HG03575 (cell line): ENCODE measurements around the gene FKBP14.

Source experiments
- ATAC-seq: cut with Tn5 transposase; IDR thresholded peaks from one replicate; pipeline ENCODE4 v1.9.1; 2021; ENCODE audit not compliant: unreplicated experiment, insufficient number of reproducible peaks, low FRiP score; ENCODE audit errors: extremely low read depth

The FKBP14 gene

GRCh38 chr7:30038196-30038980, 11.9 kb upstream of the FKBP14 start:
- no peak for ATAC-seq

GRCh38 chr7:30036220-30036619, 9.7 kb upstream of the FKBP14 start:
- no peak for ATAC-seq

GRCh38 chr7:30034501-30034900, 8.0 kb upstream of the FKBP14 start:
- ATAC-seq = no peak

- no peak for ATAC-seq
These were observed 6.0 kb upstream of the FKBP14 start for GRCh38 chr7:30032310-30033125.

- no peak for ATAC-seq
These were observed 3.2 kb upstream of the FKBP14 start for GRCh38 chr7:30029696-30030095.

- no peak for ATAC-seq
These were observed 2.5 kb upstream of the FKBP14 start for GRCh38 chr7:30028749-30029635.

GRCh38 chr7:30028216-30028748, 1.8 kb upstream of the FKBP14 start, which contains the start of gene PLEKHA8:
Gene PLEKHA8, plus strand, starts transcription at chr7:30028412. Its CDS starts 351 bp downstream, at chr7:30028763.
- ATAC-seq = no peak

GRCh38 chr7:30027740-30028215, 1.3 kb upstream of the FKBP14 start:
- no peak for ATAC-seq

- ATAC-seq = no peak
These were observed 559 bp upstream of the FKBP14 start for GRCh38 chr7:30027065-30027456.

GRCh38 chr7:30023524-30023923, 3.0 kb downstream of the FKBP14 start:
- no peak for ATAC-seq

GRCh38 chr7:30022991-30023390, 3.5 kb downstream of the FKBP14 start:
- ATAC-seq = no peak

GRCh38 chr7:30020535-30020934, 6.0 kb downstream of the FKBP14 start:
- no peak for ATAC-seq

GRCh38 chr7:30019960-30020359, 6.5 kb downstream of the FKBP14 start:
- ATAC-seq = no peak

- ATAC-seq = no peak
These were observed 7.1 kb downstream of the FKBP14 start for GRCh38 chr7:30019387-30019786.

- no peak for ATAC-seq
These were observed 8.1 kb downstream of the FKBP14 start for GRCh38 chr7:30018451-30018850.

GRCh38 chr7:30012757-30013156, 13.7 kb downstream of the FKBP14 start:
- no peak for ATAC-seq

- no peak for ATAC-seq
These were observed 16.5 kb downstream of the FKBP14 start for GRCh38 chr7:30010021-30010420.

GRCh38 chr7:30005464-30005863, 21.0 kb downstream of the FKBP14 start:
- ATAC-seq = no peak

GRCh38 chr7:30003098-30003497, 23.4 kb downstream of the FKBP14 start:
- ATAC-seq = no peak
